ENCODE data around the gene MLH1. TPM values are rescaled to one million over a fixed set of nuclear protein-coding genes. Genes with fewer than 3 reads are reported as not detected.

Gene MLH1
- total RNA-seq, 3 donors from 2014 or later (not counting 1 experiment from before 2014, with no cell fraction given), result 26.9 to 42.6 (median 27.3) TPM

DNA sequence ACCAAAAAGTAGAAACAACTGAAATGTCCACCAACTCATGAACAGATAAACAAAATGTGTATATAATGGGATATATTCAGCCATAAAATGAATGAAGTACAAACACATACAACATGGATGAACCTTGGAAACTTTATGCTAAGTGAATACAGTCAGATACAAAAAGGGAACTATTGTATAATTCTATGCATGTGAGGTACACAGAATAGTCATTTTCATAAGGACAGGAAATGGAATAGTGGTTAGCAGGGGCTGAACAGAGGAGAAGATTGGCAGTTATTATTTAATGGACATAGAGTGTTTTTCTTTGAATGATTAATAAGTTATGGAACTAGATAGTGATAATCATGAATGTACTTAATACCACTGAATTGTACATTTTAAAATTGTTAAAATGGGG is 28.5 kb upstream of the MLH1 start:
- H3K4me3 ChIP-seq (ENCODE audit: low read length), result no peak overlapping the region
- TF ChIP-seq, protein P1, sequence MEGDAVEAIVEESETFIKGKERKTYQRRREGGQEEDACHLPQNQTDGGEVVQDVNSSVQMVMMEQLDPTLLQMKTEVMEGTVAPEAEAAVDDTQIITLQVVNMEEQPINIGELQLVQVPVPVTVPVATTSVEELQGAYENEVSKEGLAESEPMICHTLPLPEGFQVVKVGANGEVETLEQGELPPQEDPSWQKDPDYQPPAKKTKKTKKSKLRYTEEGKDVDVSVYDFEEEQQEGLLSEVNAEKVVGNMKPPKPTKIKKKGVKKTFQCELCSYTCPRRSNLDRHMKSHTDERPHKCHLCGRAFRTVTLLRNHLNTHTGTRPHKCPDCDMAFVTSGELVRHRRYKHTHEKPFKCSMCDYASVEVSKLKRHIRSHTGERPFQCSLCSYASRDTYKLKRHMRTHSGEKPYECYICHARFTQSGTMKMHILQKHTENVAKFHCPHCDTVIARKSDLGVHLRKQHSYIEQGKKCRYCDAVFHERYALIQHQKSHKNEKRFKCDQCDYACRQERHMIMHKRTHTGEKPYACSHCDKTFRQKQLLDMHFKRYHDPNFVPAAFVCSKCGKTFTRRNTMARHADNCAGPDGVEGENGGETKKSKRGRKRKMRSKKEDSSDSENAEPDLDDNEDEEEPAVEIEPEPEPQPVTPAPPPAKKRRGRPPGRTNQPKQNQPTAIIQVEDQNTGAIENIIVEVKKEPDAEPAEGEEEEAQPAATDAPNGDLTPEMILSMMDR (IDR thresholded peaks at IDR 0.05), result no peak
- H3K9me3 Mint-ChIP-seq, result no peaks in the 10 kb centered on the region
- H3K27ac Mint-ChIP-seq, result no peak overlapping the region
- no peak for ATAC-seq
- no peaks in the 10 kb centered on the region for H3K9me3 ChIP-seq (ENCODE audit: control insufficient read depth, insufficient read depth, low read length)
- H3K4me3 Mint-ChIP-seq, result no peak overlapping the region
- intact Hi-C loops (cut with micrococcal nuclease), result no loop called here
- no peak for DNase-seq
- no peaks in the 10 kb centered on the region for H3K27me3 Mint-ChIP-seq (ENCODE audit: low read depth in 2 of 2)
- no peaks in the 10 kb centered on the region for H3K36me3 ChIP-seq (ENCODE audit: control insufficient read depth, insufficient read depth, low read length)
- peaks cover 3 to 7% of the 10 kb centered on the region in 2 donors for H3K4me1 Mint-ChIP-seq
- no peaks in the 10 kb centered on the region for H3K27me3 ChIP-seq (ENCODE audit: control insufficient read depth, insufficient read depth, low read length)
- peaks cover 3% of the 10 kb centered on the region for H3K4me1 ChIP-seq (ENCODE audit: control insufficient read depth, insufficient read depth, low read length)
- H3K27ac ChIP-seq (ENCODE audit: low read length), result no peak overlapping the region
- no peaks in the 10 kb centered on the region for H3K36me3 Mint-ChIP-seq

DNA sequence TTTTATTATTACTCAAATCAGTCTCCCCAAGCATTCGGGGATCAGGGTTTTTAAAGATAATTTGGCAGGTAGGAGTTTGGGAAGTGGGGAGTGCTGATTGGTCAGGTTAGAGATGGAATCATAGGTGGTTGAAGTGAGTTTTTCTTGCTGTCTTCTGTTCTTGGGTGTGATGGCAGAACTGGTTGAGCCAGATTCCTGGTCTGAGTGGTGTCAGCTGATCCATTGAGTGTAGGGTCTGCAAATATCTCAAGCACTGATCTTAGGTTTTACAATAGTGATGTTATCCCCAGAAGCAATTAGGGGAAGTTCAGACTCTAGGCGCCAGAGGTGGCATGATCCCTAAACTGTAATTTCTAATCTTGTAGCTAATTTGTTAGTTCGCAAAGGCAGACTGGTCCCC is 27.9 kb upstream of the MLH1 start:
- peaks cover 7 to 11% of the 10 kb centered on the region in 2 donors for H3K4me1 Mint-ChIP-seq
- H3K4me3 Mint-ChIP-seq, result no peak overlapping the region
- Histone ChIP-seq H3K27ac (ENCODE audit: low read length) (no peak overlapping the region), H3K36me3 (ENCODE audit: control insufficient read depth, insufficient read depth, low read length) (no peaks in the 10 kb centered on the region), H3K9me3 (ENCODE audit: control insufficient read depth, insufficient read depth, low read length) (no peaks in the 10 kb centered on the region), H3K27me3 (ENCODE audit: control insufficient read depth, insufficient read depth, low read length) (no peaks in the 10 kb centered on the region), H3K4me1 (ENCODE audit: control insufficient read depth, insufficient read depth, low read length) (peaks cover 3% of the 10 kb centered on the region), H3K4me3 (ENCODE audit: low read length) (no peak overlapping the region)
- ATAC-seq, result no peak
- WGBS (ENCODE audit: insufficient coverage), result 90% methylated on average over 3 of the region's 3 CpGs
- intact Hi-C loops (cut with micrococcal nuclease), result no loop called here
- no peak overlapping the region for H3K27ac Mint-ChIP-seq
- DNase-seq, result no peak
- no peaks in the 10 kb centered on the region for H3K36me3 Mint-ChIP-seq
- H3K27me3 Mint-ChIP-seq (ENCODE audit: low read depth in 2 of 2), result no peaks in the 10 kb centered on the region
- TF ChIP-seq, protein P1 (IDR thresholded peaks at IDR 0.05), result no peak
- no peaks in the 10 kb centered on the region for H3K9me3 Mint-ChIP-seq

DNA sequence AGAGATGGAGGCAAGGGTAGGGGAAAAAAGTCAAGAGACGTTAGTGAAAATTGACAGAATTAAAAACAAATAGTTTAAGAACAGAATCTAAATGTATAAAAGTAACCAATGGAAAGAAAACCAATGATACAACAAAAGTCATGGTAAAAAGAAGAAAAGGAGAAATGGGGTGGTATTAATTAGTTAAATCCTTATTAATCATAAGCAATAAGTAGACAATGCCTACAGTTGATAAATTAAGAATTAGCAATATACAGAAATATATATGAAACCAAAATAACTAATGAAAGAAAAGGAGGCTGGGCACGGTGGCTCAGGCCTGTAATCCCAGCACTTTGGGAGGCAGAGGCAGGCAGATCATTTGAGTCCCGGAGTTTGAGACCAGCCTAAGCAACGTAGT is 24.2 kb upstream of the MLH1 start:
- no peak overlapping the region for H3K4me3 Mint-ChIP-seq
- TF ChIP-seq, protein P1 (IDR thresholded peaks at IDR 0.05), result no peak
- no peak overlapping the region for H3K27ac ChIP-seq (ENCODE audit: low read length)

More for the DNA sequence above, 24.2 kb upstream of the MLH1 start:
- intact Hi-C loops (cut with micrococcal nuclease), result no loop called here
- H3K9me3 ChIP-seq (ENCODE audit: control insufficient read depth, insufficient read depth, low read length), result no peaks in the 10 kb centered on the region
- H3K4me1 ChIP-seq (ENCODE audit: control insufficient read depth, insufficient read depth, low read length), result peaks cover 3% of the 10 kb centered on the region
- H3K27me3 ChIP-seq (ENCODE audit: control insufficient read depth, insufficient read depth, low read length), result no peaks in the 10 kb centered on the region
- H3K9me3 Mint-ChIP-seq, result no peaks in the 10 kb centered on the region
- no peaks in the 10 kb centered on the region for H3K36me3 Mint-ChIP-seq
- H3K4me1 Mint-ChIP-seq, result peaks cover 7 to 16% of the 10 kb centered on the region in 2 donors
- H3K27ac Mint-ChIP-seq, result peak overlapping the region in 1 of 2 donors; percentile 82
- WGBS (ENCODE audit: insufficient coverage), result 79% methylated on average over 3 of the region's 4 CpGs
- no peaks in the 10 kb centered on the region for H3K27me3 Mint-ChIP-seq (ENCODE audit: low read depth in 2 of 2)
- no peaks in the 10 kb centered on the region for H3K36me3 ChIP-seq (ENCODE audit: control insufficient read depth, insufficient read depth, low read length)
- no peak overlapping the region for H3K4me3 ChIP-seq (ENCODE audit: low read length)
- ATAC-seq (no peak), DNase-seq (no peak)
